Heart left ventricle (tissue), 16 donors: Measurements from ENCODE around the gene DOCK4. TPM values are rescaled to one million over a fixed set of nuclear protein-coding genes. Genes with fewer than 3 reads are reported as not detected.

Experiments used
- ATAC-seq, 4 donors: fragments of 200-7000 bp; cut with Tn5 transposase; one replicate each; pipeline ENCODE4 v1.9.1; 2020 to 2022; ENCODE audit warnings: moderate library complexity in 4 of 4, mild to moderate bottlenecking in 3 of 4, moderate number of reproducible peaks in 1 of 4
- DNase-seq, 5 donors: peaks; one replicate each; pipeline ENCODE4 v3.0.0-alpha.2; 2020
- H3K27ac ChIP-seq, 12 donors: fragments of 200-600 bp; sonication (generic) in 4 of 12; one replicate each; pipeline versions ENCODE4 v1.5.0 to v1.8.0; 2016 to 2022; ENCODE audit warnings: mild to moderate bottlenecking in 2 of 12
- H3K27me3 ChIP-seq, 9 donors: fragments of 200-600 bp; sonication (generic) in 2 of 9; one replicate each; pipeline versions ENCODE4 v1.5.1 to v1.8.0; 2016 to 2022; ENCODE audit warnings: mild to moderate bottlenecking in 3 of 9
- H3K36me3 ChIP-seq, 9 donors: fragments of 200-600 bp; sonication (generic) in 2 of 9; one replicate each; pipeline versions ENCODE4 v1.5.0 to v1.8.0; 2018 to 2022; ENCODE audit warnings: mild to moderate bottlenecking in 2 of 9
- H3K4me1 ChIP-seq, 12 donors: fragments of 200-600 bp; sonication (generic) in 4 of 12; one replicate each; pipeline versions ENCODE4 v1.5.0 to v1.8.0; 2016 to 2022; ENCODE audit warnings: mild to moderate bottlenecking in 3 of 12
- H3K4me3 ChIP-seq, 12 donors: fragments of 200-600 bp; sonication (generic) in 4 of 12; one replicate each; pipeline versions ENCODE4 v1.5.0 to v1.8.0; 2017 to 2022; ENCODE audit warnings: mild to moderate bottlenecking in 9 of 12, moderate library complexity in 4 of 12
- H3K9me3 ChIP-seq, 12 donors: fragments of 200-600 bp; sonication (generic) in 4 of 12; one replicate each; pipeline versions ENCODE4 v1.5.0 to v1.8.0; 2016 to 2022; ENCODE audit warnings: mild to moderate bottlenecking in 1 of 12
- CTCF ChIP-seq, 12 donors: fragments of 200-600 bp; sonication (generic) in 4 of 12; IDR thresholded peaks; one replicate each; pipeline versions ENCODE4 v1.5.0 to v1.8.0; 2018 to 2022; ENCODE audit warnings: antibody characterized with exemption in 12 of 12, mild to moderate bottlenecking in 5 of 12
- POLR2A ChIP-seq, 2 donors: fragments of 450-650 bp; IDR thresholded peaks; one replicate each; pipeline ENCODE4 v1.6.1; 2017; ENCODE audit warnings: antibody characterized with exemption in 2 of 2, mild to moderate bottlenecking in 2 of 2, moderate library complexity in 2 of 2
- WGBS, 4 donors: extraction: QIAGEN DNeasy Blood & Tissue Kit in 2 of 4; methylation state at CpG; one replicate each; pipeline versions ENCODE4 v1.1.5 to v1.1.7; 2013 to 2018; 5-methylcytosine and 5-hydroxymethylcytosine counted together
- intact Hi-C, 10 donors: fragments of 100-400 bp; cut with DNase I; formaldehyde crosslinking; loops; one replicate each; pipeline versions ENCODE4 v1.11.1 to v1.14.2; 2022
- polyA plus RNA-seq, 2 donors: library from polyadenylated mRNA; stranded (reverse); fragments of 200-250 nt; gene quantifications; one replicate each; pipeline ENCODE4 v1.2.3, GENCODE V29; 2013
- total RNA-seq, 9 donors: library from RNA; depleted of rRNA in 2 of 9; stranded (reverse); fragments of >200 nt in 2 of 9; fragmentation: NEBNext Ultra II Directional in 3 of 9; extraction: Animal tissue kit (Norgen Biotek cat#: 25700) in 3 of 9; gene quantifications; one replicate each; pipeline versions ENCODE4 v1.1.0 to v1.2.4, GENCODE V29; 2016 to 2023
- donor health status: ischemic (EF 13 %, LVEDD 7.1; RV severe dilation, severe dysfunction).
- donor health status: healthy with polysubstance abuse.
- donor health status: DM: no; HTN: yes; CAD: no.
- donor health status: DM: no; HTN: no; CAD: no.
- donor health status: ischemic (EF 25% LVEDD 6.9; RV normal size, moderate dysfunction).
- donor health status: ischemic (EF 25% LVEDD 5.7; RV mildly dilated, moderate dysfunction).
- donor health status: healthy.
- donor health status: DM: yes; HTN: yes; CAD: no.
- donor health status: ischemic (EF 35%, LVEDD 5.7; RV mildly dilated, moderate dysfunction).
- donor health status: nonischemic (EF 11% LVEDD 7.7; RV severe dilation, severe dysfunction).
- donor health status: DM: yes; HTN: yes; CAD: no.
- donor health status: PGD.
- donor health status: ischemic (EF 29% LVEDD 5.4; RV normal size, mild dysfunction).
- donor health status: nonischemic (EF 23%, LVEDD 6.1; RV moderate dilation, normal function).

DOCK4 gene
- total and polyA plus RNA-seq, 11 donors = 5.1 to 40.8 (median 13.1) TPM

GRCh38 chr7:111893190-111893589 lies 313.0 kb downstream of the DOCK4 start:
- ATAC-seq (no peak), DNase-seq (no peak)
- H3K36me3 ChIP-seq = peaks cover 0 to 29% (median 10%) of the 10 kb centered on the region in 9 donors
- H3K27me3 ChIP-seq = no peaks in the 10 kb centered on the region
- 93 to 95% (median 95%) methylated on average over 5 of the region's 5 CpGs for WGBS, 4 donors
- no peak overlapping the region for H3K4me3 ChIP-seq
- intact Hi-C loops = no loop called here
- peaks cover 0 to 3% (median 0%) of the 10 kb centered on the region in 12 donors for H3K4me1 ChIP-seq
- no peak for TF ChIP-seq POLR2A (IDR thresholded peaks at IDR 0.05)
- TF ChIP-seq CTCF (IDR thresholded peaks at IDR 0.05) = no peak
- no peak overlapping the region for H3K27ac ChIP-seq
- H3K9me3 ChIP-seq = no peaks in the 10 kb centered on the region

DNA sequence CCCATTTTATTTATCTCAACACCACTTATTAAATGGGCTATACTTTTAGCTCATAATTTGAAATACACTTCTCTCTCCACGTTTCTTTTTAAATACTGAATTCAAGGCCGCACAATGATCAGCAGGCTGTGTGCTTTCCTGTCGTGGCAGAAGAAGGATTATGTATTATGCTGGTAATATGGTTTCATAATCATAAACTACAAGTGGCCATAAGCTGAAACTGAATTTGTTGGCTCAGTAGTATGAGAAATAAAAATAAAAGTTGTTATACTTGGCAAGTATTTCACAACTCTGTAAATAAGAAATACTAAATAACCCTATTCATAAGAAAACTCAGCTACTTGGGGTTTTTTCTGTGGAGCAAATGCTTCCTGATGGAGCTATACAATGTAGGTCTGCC lies 313.6 kb downstream of the DOCK4 start:
- no peak for TF ChIP-seq POLR2A (IDR thresholded peaks at IDR 0.05)
- no peak for TF ChIP-seq CTCF (IDR thresholded peaks at IDR 0.05)
- Histone ChIP-seq H3K4me3 (no peak overlapping the region), H3K4me1 (peaks cover 0 to 3% (median 0%) of the 10 kb centered on the region in 12 donors), H3K27ac (no peak overlapping the region), H3K27me3 (no peaks in the 10 kb centered on the region), H3K36me3 (peaks cover 0 to 28% (median 8%) of the 10 kb centered on the region in 9 donors), H3K9me3 (no peaks in the 10 kb centered on the region)
- DNase-seq (no peak), ATAC-seq (no peak)
- WGBS, 4 donors = 56 to 67% (median 63%) methylated on average over 3 of the region's 3 CpGs
- intact Hi-C loops = no loop called here

- peak in 4 of 5 donors; percentile 25 to 36 (median 30) for DNase-seq
- WGBS, 4 donors = 34 to 71% (median 49%) methylated on average over 1 of the region's 1 CpG
- H3K4me1 ChIP-seq = peaks cover 0 to 2% (median 0%) of the 10 kb centered on the region in 12 donors
- H3K27ac ChIP-seq = peak overlapping the region in 3 of 12 donors; percentile 15 to 28 (median 26)
- intact Hi-C loops = loop anchor here in 1 of 10 donors (5.0 kb wide), 1 partner anchor 245 kb away; no protein-coding TSS in a partner anchor
- H3K36me3 ChIP-seq = peaks cover 0 to 18% (median 3%) of the 10 kb centered on the region in 9 donors
- H3K4me3 ChIP-seq = no peak overlapping the region
- no peaks in the 10 kb centered on the region for H3K27me3 ChIP-seq
- ATAC-seq = peak; percentile 26 to 86 (median 38)
- H3K9me3 ChIP-seq = no peaks in the 10 kb centered on the region
- TF ChIP-seq POLR2A (IDR thresholded peaks at IDR 0.05) (no peak), CTCF (IDR thresholded peaks at IDR 0.05) (no peak)
Observed at GRCh38 chr7:111887734-111888133, 318.5 kb downstream of the DOCK4 start.

DNA sequence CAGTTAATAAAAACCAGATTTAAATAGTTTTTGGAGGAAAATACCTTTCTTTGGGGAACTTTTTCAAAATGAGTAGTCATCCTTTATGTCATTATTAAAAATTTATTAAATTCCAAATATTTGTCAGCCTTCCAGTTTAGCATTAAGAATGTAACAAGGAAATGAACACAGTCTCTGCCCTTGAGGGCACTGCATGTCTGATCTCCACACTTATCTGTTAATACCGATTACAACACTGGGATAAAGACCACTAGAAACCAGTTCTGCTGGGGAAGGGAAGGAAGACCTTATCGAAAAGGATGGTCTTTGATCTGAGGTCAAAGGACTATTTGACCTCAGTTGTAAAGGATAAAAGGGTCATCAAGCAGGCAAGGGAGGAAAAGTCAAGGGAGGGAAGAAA lies 320.0 kb downstream of the DOCK4 start:
- TF ChIP-seq POLR2A (IDR thresholded peaks at IDR 0.05) (no peak), CTCF (IDR thresholded peaks at IDR 0.05) (no peak)
- H3K9me3 ChIP-seq = peaks cover 0 to 5% (median 0%) of the 10 kb centered on the region in 12 donors
- WGBS, 4 donors = 53 to 69% (median 62%) methylated on average over 2 of the region's 2 CpGs
- no peak for ATAC-seq
- DNase-seq = no peak
- H3K4me3 ChIP-seq = no peak overlapping the region
- peaks cover 0 to 14% (median 0%) of the 10 kb centered on the region in 9 donors for H3K36me3 ChIP-seq
- peaks cover 0 to 2% (median 0%) of the 10 kb centered on the region in 12 donors for H3K4me1 ChIP-seq
- intact Hi-C loops = loop anchor here in 1 of 10 donors (5.0 kb wide), 1 partner anchor 246 kb away; no protein-coding TSS in a partner anchor
- no peaks in the 10 kb centered on the region for H3K27me3 ChIP-seq
- no peak overlapping the region for H3K27ac ChIP-seq
